Tibial nerve (tissue), 4 donors: Measurements from ENCODE around the gene ZKSCAN3.

ENCODE experiments used
- EP300 ChIP-seq, 2 donors: sonication (generic); formaldehyde crosslinking; IDR thresholded peaks; one replicate each; pipeline ENCODE4 v1.6.1; 2017; ENCODE audit warnings: antibody characterized with exemption in 2 of 2, mild to moderate bottlenecking in 1 of 2
- POLR2A ChIP-seq, 2 donors: fragments of 450-650 bp; IDR thresholded peaks; one replicate each; pipeline ENCODE4 v1.6.1; 2017; ENCODE audit warnings: antibody characterized with exemption in 2 of 2, mild to moderate bottlenecking in 2 of 2, moderate library complexity in 2 of 2
- TF ChIP-seq, protein P1 (sequence below), 5 experiments: fragments of 200-600 bp in 3 of 5; fragments of 450-650 bp in 2 of 5; sonication (generic) in 3 of 5; IDR thresholded peaks; one replicate each; pipeline ENCODE4 v1.5.1; 2016 to 2019; ENCODE audit warnings: antibody characterized with exemption in 5 of 5, mild to moderate bottlenecking in 3 of 5, moderate library complexity in 2 of 5

DNA sequence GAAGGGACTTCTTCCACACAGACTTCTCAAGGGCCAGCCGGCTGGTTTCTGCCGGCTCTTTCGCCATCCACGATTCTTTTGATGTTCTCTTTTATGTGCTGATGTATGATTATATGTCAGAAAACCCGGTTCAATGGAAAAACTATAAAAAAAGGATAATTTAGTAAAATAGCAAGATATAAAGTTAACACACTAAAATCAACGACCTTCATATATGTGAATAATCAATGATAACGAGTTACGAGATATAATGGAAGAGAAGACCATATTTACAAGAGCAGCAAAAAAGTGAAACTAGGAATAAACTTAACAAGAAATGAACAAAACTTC, 50.3 kb downstream of the ZKSCAN3 start:
- TF ChIP-seq, protein P1, sequence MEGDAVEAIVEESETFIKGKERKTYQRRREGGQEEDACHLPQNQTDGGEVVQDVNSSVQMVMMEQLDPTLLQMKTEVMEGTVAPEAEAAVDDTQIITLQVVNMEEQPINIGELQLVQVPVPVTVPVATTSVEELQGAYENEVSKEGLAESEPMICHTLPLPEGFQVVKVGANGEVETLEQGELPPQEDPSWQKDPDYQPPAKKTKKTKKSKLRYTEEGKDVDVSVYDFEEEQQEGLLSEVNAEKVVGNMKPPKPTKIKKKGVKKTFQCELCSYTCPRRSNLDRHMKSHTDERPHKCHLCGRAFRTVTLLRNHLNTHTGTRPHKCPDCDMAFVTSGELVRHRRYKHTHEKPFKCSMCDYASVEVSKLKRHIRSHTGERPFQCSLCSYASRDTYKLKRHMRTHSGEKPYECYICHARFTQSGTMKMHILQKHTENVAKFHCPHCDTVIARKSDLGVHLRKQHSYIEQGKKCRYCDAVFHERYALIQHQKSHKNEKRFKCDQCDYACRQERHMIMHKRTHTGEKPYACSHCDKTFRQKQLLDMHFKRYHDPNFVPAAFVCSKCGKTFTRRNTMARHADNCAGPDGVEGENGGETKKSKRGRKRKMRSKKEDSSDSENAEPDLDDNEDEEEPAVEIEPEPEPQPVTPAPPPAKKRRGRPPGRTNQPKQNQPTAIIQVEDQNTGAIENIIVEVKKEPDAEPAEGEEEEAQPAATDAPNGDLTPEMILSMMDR (IDR thresholded peaks at IDR 0.05): no peak
- no peak for TF ChIP-seq POLR2A (IDR thresholded peaks at IDR 0.05)
- no peak for TF ChIP-seq EP300 (IDR thresholded peaks at IDR 0.05)
